Activated CD8-positive, alpha-beta T cell treated with anti-CD3 and anti-CD28 coated beads for 36 hours (primary cell): ENCODE data around the gene RAB26. TPM values are rescaled to one million over a fixed set of nuclear protein-coding genes. Genes with fewer than 3 reads are reported as not detected.
"Not testable (repeated sequence)": the region's sequence is repeated elsewhere in the genome, so short reads cannot be mapped to it uniquely, and the experiment has no call there.

Experiments used
- ATAC-seq: fragments of 200-7000 bp; cut with Tn5 transposase; one replicate; pipeline ENCODE4 v1.10.0; 2021; ENCODE audit warnings: mild to moderate bottlenecking, moderate library complexity
- CTCF ChIA-PET: fragments of 350-600 bp; sonication (Branson Sonifier 250); formaldehyde crosslinking; loops from one replicate; lab custom pipeline; 2021; ENCODE audit warnings: antibody characterized with exemption; lab: Charles Lee
- POLR2A ChIA-PET: fragments of 350-600 bp; sonication (Branson Sonifier 250); formaldehyde crosslinking; loops from one replicate; lab custom pipeline; 2021; ENCODE audit warnings: antibody characterized with exemption; lab: Charles Lee
- DNase-seq: peaks from one replicate; pipeline ENCODE4 v3.0.0-alpha.2; 2020
- H3K27ac Mint-ChIP-seq: one replicate; pipeline ENCODE4 v1.8.0; 2021; ENCODE audit warnings: mild to moderate bottlenecking, mixed read lengths
- H3K27me3 Mint-ChIP-seq: one replicate; pipeline ENCODE4 v1.8.0; 2021; ENCODE audit warnings: mixed read lengths
- H3K36me3 Mint-ChIP-seq: one replicate; pipeline ENCODE4 v1.8.0; 2021; ENCODE audit warnings: low read depth, mixed read lengths
- H3K4me1 Mint-ChIP-seq: one replicate; pipeline ENCODE4 v1.8.0; 2021; ENCODE audit warnings: low read depth, mixed read lengths
- H3K4me3 Mint-ChIP-seq: one replicate; pipeline ENCODE4 v1.8.0; 2021; ENCODE audit warnings: mild to moderate bottlenecking, moderate library complexity, mixed read lengths
- H3K9me3 Mint-ChIP-seq: one replicate; pipeline ENCODE4 v1.8.0; 2021; ENCODE audit warnings: mixed read lengths
- CTCF ChIP-seq: fragments of 200-600 bp; IDR thresholded peaks from one replicate; pipeline ENCODE4 v1.8.0; 2022; ENCODE audit warnings: antibody characterized with exemption, mild to moderate bottlenecking
- intact Hi-C: fragments of 100-400 bp; cut with micrococcal nuclease; formaldehyde crosslinking; loops from one replicate; pipeline ENCODE4 v1.10.0; 2022
- total RNA-seq, 2 experiments: library from RNA; stranded (reverse); gene quantifications; one replicate each; pipeline ENCODE4 v1.2.3, GENCODE V29; 2021

RAB26 gene
- total RNA-seq, 2 experiments from 2014 or later: 0.34 to 0.49 TPM

DNA sequence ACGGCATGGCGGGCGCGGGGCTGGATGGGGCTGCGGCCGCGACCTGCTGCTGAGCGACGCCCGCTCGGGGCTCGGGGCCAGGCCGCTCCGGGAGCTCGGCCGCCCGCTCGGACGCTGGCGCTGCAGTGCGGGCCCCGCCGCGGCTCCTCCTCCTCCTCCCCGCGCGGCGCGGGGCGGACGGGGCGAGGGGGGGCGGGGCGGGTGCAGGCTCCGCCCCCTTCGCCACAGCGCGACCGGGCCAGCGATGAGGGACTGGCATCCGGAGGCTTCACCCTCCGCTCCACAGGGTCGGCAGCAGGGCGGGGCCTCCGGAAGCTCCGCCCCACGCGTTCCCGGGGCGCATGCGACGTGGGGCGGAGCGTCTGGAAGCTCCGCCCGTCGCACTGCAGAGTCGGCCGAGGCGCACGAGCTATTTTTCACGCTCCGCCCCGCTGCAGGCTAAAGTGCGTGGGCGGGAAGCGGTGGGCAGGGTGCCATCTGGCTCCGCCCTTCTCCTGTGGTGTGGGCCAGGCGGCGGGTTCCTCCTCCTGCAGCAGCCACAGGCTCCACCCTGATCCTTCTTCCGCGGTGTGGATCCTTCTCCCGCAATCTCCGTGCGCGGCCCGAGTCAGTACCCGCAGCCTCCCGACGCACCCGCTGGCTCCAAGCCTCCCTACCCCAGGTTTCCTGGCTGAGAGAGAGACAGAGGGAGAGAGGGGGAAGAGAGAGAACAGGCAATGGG is 12.5 kb upstream of the RAB26 start, which contains the start of gene PKD1:
PKD1 (minus strand) TSS at position 129 of the 721 bp plus-strand sequence. CDS start 209 bp downstream, outside the sequence.
- POLR2A ChIA-PET: interaction anchor here (1.1 kb wide), 1 partner anchor 19 kb away, joined by 5 read pairs; no protein-coding TSS in a partner anchor
- intact Hi-C loops, H3K4me1 Mint-ChIP-seq, H3K36me3 Mint-ChIP-seq, H3K27me3 Mint-ChIP-seq, H3K9me3 Mint-ChIP-seq: not testable (repeated sequence)
- ATAC-seq: peak; percentile 69
- H3K27ac Mint-ChIP-seq: peak within 1 kb of the TSS; percentile 96
- CTCF ChIA-PET: interaction anchor here (0.7 to 2.1 kb wide), 3 partner anchors 113 to 132 kb away, joined by 3 to 7 read pairs (median 6); no protein-coding TSS in a partner anchor
- DNase-seq: peak; percentile 99
- peak within 1 kb of the TSS; percentile 86 for H3K4me3 Mint-ChIP-seq

DNA sequence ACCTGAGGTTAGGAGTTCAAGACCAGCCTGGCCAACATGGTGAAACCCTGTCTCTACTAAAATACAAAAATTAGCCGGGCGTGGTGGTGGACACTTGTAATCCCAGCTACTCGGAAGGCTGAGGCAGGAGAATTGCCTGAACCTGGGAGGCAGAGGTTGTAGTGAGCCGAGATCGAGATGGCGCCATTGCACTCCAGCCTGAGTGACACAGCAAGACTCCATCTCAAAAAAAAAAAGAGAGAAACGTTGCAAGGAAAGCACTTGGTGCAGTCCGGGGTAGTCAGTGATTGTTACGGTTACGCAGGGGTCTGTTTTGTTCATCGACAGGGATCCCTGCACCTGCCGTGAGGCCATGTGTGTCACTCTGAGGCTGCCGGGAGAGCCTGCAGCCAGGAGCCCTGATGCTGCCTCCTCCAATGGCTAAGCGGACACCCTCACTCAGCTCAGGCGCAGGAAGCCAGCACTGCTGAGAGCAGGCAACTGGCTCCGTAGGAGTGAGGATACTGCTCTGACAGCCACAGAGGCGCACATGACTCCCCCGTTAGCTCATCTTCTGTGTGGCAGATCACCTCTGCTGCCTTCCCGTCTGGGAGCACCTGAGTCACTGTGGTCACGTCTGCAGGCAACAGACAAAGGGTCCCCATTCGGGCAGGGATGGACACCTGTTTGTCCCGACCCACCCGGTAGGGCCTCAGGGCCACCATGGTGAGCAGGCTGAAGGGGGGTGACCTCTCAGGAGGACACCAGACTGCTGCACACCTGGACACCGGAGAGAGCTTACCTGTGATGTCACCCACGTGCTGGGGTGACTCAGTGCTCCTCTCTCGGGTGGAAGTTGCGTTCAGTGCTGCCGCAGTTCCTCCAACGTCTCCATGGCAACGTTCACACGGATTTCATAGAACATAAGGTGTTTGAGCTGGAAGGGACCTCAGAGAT is 5.2 kb upstream of the RAB26 start:
- no peaks in the 10 kb centered on the region for H3K27me3 Mint-ChIP-seq
- POLR2A ChIA-PET: interaction anchor here (5.1 kb wide), 1 partner anchor 10 kb away, joined by 63 read pairs; the partner anchor contains the start of gene TRAF7
- ATAC-seq: peak; percentile 36

DNA sequence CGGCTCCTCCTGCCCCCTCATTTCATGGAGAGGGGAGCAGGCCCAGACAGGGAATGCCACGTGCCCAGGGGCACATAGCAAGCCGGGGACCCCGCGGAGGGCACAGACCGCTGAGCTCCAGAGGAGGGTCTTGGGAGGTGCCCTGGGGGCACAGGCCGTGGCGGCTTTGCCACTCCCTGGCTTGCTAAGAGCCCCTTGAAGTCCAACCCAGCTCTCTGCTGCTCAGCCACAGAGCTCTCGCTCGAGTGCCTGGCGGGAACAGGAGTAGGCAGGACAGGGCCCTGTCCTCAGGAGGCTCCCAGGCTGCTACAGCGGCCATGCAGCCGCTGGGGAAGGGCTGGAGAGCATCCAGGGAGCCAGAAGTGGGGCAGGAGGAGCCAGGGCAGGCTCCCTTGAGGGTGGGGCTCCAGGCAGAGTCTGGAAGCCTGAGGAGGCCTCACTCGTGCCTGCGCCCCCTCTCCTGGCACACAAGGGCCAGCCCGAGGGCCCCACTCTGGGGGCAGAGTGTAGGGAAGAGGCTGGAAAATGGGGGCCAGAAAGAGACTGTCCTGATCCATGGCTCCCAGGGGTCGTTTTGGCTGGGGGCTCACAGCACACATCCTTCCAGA is 4.4 kb upstream of the RAB26 start:
- DNase-seq (no peak), ATAC-seq (no peak)
- Mint-ChIP-seq H3K27me3 (no peaks in the 10 kb centered on the region), H3K9me3 (no peaks in the 10 kb centered on the region), H3K4me3 (no peak overlapping the region), H3K4me1 (peaks cover 2% of the 10 kb centered on the region), H3K36me3 (no peaks in the 10 kb centered on the region), H3K27ac (no peak overlapping the region)
- POLR2A ChIA-PET: interaction anchor here (5.1 kb wide), 1 partner anchor 10 kb away, joined by 63 read pairs; the partner anchor contains the start of gene TRAF7
- CTCF ChIA-PET: interaction anchor here (0.7 kb wide), 1 partner anchor 50 kb away, joined by 3 read pairs; no protein-coding TSS in a partner anchor
- intact Hi-C loops: no loop called here
- TF ChIP-seq CTCF: no peak

More for the DNA sequence above, 5.2 kb upstream of the RAB26 start:
- Mint-ChIP-seq H3K4me1 (peaks cover 2% of the 10 kb centered on the region), H3K4me3 (no peak overlapping the region), H3K36me3 (no peaks in the 10 kb centered on the region), H3K9me3 (no peaks in the 10 kb centered on the region), H3K27ac (no peak overlapping the region)
- intact Hi-C loops: no loop called here
- CTCF ChIA-PET: interaction anchor here (0.7 kb wide), 1 partner anchor 51 kb away, joined by 3 read pairs; no protein-coding TSS in a partner anchor
- DNase-seq: peak; percentile 36
- TF ChIP-seq CTCF: no peak

- Mint-ChIP-seq H3K4me1 (peaks cover 8% of the 10 kb centered on the region), H3K9me3 (no peaks in the 10 kb centered on the region), H3K27ac (no peak overlapping the region), H3K36me3 (no peaks in the 10 kb centered on the region), H3K27me3 (no peaks in the 10 kb centered on the region), H3K4me3 (no peak overlapping the region)
- ChIA-PET POLR2A (interaction anchor here (1.0 to 5.1 kb wide), 3 partner anchors 8 to 137 kb away, joined by 3 to 63 read pairs (median 4); partner anchors contain the start of gene TRAF7), CTCF (interaction anchor here (1.4 kb wide), 1 partner anchor 9 kb away, joined by 3 read pairs; no protein-coding TSS in a partner anchor)
- intact Hi-C loops: no loop called here
- no peak for TF ChIP-seq CTCF
- no peak for DNase-seq
- ATAC-seq: no peak
Observed at GRCh38 chr16:2145843-2146242, 2.6 kb upstream of the RAB26 start.
